HepG2 (cell line): ENCODE data around the gene ZNF883. TPM values are rescaled to one million over a fixed set of nuclear protein-coding genes. Genes with fewer than 3 reads are reported as not detected.

Experiments
- EED ChIP-seq: sonication (generic); formaldehyde crosslinking; IDR thresholded peaks from 2 replicates; pipeline ENCODE4 v1.5.0; 2020; ENCODE audit warnings: mild to moderate bottlenecking, missing genetic modification reagents
- FOXP1 ChIP-seq, 2 experiments: fragments of 450-650 bp in 1 of 2; IDR thresholded peaks; 2 replicates each; pipeline ENCODE4 v1.6.1; 2017 to 2018; ENCODE audit warnings: antibody characterized with exemption in 1 of 2
- POLR2AphosphoS5 ChIP-seq: IDR thresholded peaks from 2 replicates; pipeline ENCODE4 v1.6.1; 2012; ENCODE audit warnings: low read depth, low read length
- SIX1 ChIP-seq: sonication (generic); formaldehyde crosslinking; IDR thresholded peaks from 2 replicates; pipeline ENCODE4 v1.4.0; 2020; ENCODE audit warnings: missing genetic modification reagents, borderline replicate concordance
- TCF12 ChIP-seq, 2 experiments: fragments of 450-650 bp in 1 of 2; sonication (generic) in 1 of 2; formaldehyde crosslinking in 1 of 2; IDR thresholded peaks; 2 replicates each; pipeline versions ENCODE4 v1.6.1 to v1.8.0; 2017 to 2022; ENCODE audit warnings: antibody characterized with exemption in 1 of 2, mild to moderate bottlenecking in 1 of 2, missing genetic modification reagents in 1 of 2, moderate library complexity in 1 of 2
- ZMYM4 ChIP-seq: sonication (generic); formaldehyde crosslinking; IDR thresholded peaks from 2 replicates; pipeline ENCODE4 v1.8.1; 2023; ENCODE audit warnings: mild to moderate bottlenecking, missing genetic modification reagents
- ZNF205 ChIP-seq: IDR thresholded peaks from 2 replicates; pipeline ENCODE4 v1.6.1; 2018; ENCODE audit warnings: missing biosample characterization, missing genetic modification reagents
- ZNF350 ChIP-seq: sonication (generic); formaldehyde crosslinking; IDR thresholded peaks from 2 replicates; pipeline ENCODE4 v1.4.0; 2020; ENCODE audit warnings: mild to moderate bottlenecking, low read depth, missing genetic modification reagents, borderline replicate concordance
- ZNF569 ChIP-seq: sonication (generic); formaldehyde crosslinking; IDR thresholded peaks from 2 replicates; pipeline ENCODE4 v1.5.0; 2020; ENCODE audit warnings: mild to moderate bottlenecking, missing genetic modification reagents, moderate library complexity, borderline replicate concordance
- polyA plus RNA-seq, 8 experiments: library from polyadenylated mRNA; depleted of rRNA in 3 of 8; stranded (reverse) in 7 of 8; unstranded in 1 of 8; fragments of >200 nt; fragmentation: Illumina TruSeq in 4 of 8; extraction: Trizol in 4 of 8; gene quantifications; 2 replicates each; pipeline versions ENCODE4 v1.2.1 to v1.2.3, GENCODE V29; 2011 to 2016; ENCODE audit warnings: low read depth in 4 of 8, missing spikeins in 1 of 8, mixed read lengths in 1 of 8; ENCODE audit not compliant: insufficient read depth in 1 of 8
- total RNA-seq, 5 experiments: library from RNA; depleted of rRNA; stranded (reverse); fragments of >200 nt; fragmentation: Illumina TruSeq; extraction: Trizol; gene quantifications; 2 replicates each; pipeline ENCODE4 v1.2.3, GENCODE V29; 2016; ENCODE audit warnings: low read depth in 1 of 5
- TF ChIP-seq, protein P1 (sequence below), 2 experiments: fragments of 450-650 bp in 1 of 2; sonication (generic) in 1 of 2; formaldehyde crosslinking in 1 of 2; IDR thresholded peaks; 2 replicates each; pipeline versions ENCODE4 v1.6.1 to v1.8.0; 2016 to 2022; ENCODE audit warnings: antibody characterized with exemption in 1 of 2, mild to moderate bottlenecking in 1 of 2, missing genetic modification reagents in 1 of 2
- TF ChIP-seq, protein P2 (sequence below): sonication (generic); formaldehyde crosslinking; IDR thresholded peaks from 2 replicates; pipeline ENCODE4 v1.9.0; 2021; ENCODE audit warnings: mild to moderate bottlenecking, missing genetic modification reagents

ZNF883 gene
- total and polyA plus RNA-seq, 2 of the 13 experiments (the other 11 are each of a cell fraction or from before 2014, with no cell fraction given) = 5.3 to 10.0 TPM

GRCh38 chr9:113056191-113057106, 44.5 kb upstream of the ZNF883 start, which contains the start of gene ZFP37 (continued):
- TF ChIP-seq, protein P1, sequence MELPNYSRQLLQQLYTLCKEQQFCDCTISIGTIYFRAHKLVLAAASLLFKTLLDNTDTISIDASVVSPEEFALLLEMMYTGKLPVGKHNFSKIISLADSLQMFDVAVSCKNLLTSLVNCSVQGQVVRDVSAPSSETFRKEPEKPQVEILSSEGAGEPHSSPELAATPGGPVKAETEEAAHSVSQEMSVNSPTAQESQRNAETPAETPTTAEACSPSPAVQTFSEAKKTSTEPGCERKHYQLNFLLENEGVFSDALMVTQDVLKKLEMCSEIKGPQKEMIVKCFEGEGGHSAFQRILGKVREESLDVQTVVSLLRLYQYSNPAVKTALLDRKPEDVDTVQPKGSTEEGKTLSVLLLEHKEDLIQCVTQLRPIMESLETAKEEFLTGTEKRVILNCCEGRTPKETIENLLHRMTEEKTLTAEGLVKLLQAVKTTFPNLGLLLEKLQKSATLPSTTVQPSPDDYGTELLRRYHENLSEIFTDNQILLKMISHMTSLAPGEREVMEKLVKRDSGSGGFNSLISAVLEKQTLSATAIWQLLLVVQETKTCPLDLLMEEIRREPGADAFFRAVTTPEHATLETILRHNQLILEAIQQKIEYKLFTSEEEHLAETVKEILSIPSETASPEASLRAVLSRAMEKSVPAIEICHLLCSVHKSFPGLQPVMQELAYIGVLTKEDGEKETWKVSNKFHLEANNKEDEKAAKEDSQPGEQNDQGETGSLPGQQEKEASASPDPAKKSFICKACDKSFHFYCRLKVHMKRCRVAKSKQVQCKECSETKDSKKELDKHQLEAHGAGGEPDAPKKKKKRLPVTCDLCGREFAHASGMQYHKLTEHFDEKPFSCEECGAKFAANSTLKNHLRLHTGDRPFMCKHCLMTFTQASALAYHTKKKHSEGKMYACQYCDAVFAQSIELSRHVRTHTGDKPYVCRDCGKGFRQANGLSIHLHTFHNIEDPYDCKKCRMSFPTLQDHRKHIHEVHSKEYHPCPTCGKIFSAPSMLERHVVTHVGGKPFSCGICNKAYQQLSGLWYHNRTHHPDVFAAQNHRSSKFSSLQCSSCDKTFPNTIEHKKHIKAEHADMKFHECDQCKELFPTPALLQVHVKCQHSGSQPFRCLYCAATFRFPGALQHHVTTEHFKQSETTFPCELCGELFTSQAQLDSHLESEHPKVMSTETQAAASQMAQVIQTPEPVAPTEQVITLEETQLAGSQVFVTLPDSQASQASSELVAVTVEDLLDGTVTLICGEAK (IDR thresholded peaks at IDR 0.05) = no peak
- TF ChIP-seq, protein P1 (CRISPR knock-in tag; IDR thresholded peaks at IDR 0.05) = peak; percentile 82
- TF ChIP-seq SIX1 (CRISPR knock-in tag) (no peak), FOXP1 (IDR thresholded peaks at IDR 0.05) (no peak), FOXP1 (CRISPR knock-in tag; IDR thresholded peaks at IDR 0.05) (no peak), POLR2AphosphoS5 (peak; percentile 74), TCF12 (IDR thresholded peaks at IDR 0.05) (no peak), TCF12 (CRISPR knock-in tag; IDR thresholded peaks at IDR 0.05) (no peak), ZNF205 (CRISPR knock-in tag) (no peak), ZMYM4 (peak; percentile 87; the same call in 1 of the 2 replicates), ZNF350 (peak; percentile 92; the same call in 1 of the 2 replicates), ZNF569 (CRISPR knock-in tag) (no peak), EED (CRISPR knock-in tag) (peak; percentile 77; the same call in 1 of the 2 replicates)
- TF ChIP-seq, protein P2, sequence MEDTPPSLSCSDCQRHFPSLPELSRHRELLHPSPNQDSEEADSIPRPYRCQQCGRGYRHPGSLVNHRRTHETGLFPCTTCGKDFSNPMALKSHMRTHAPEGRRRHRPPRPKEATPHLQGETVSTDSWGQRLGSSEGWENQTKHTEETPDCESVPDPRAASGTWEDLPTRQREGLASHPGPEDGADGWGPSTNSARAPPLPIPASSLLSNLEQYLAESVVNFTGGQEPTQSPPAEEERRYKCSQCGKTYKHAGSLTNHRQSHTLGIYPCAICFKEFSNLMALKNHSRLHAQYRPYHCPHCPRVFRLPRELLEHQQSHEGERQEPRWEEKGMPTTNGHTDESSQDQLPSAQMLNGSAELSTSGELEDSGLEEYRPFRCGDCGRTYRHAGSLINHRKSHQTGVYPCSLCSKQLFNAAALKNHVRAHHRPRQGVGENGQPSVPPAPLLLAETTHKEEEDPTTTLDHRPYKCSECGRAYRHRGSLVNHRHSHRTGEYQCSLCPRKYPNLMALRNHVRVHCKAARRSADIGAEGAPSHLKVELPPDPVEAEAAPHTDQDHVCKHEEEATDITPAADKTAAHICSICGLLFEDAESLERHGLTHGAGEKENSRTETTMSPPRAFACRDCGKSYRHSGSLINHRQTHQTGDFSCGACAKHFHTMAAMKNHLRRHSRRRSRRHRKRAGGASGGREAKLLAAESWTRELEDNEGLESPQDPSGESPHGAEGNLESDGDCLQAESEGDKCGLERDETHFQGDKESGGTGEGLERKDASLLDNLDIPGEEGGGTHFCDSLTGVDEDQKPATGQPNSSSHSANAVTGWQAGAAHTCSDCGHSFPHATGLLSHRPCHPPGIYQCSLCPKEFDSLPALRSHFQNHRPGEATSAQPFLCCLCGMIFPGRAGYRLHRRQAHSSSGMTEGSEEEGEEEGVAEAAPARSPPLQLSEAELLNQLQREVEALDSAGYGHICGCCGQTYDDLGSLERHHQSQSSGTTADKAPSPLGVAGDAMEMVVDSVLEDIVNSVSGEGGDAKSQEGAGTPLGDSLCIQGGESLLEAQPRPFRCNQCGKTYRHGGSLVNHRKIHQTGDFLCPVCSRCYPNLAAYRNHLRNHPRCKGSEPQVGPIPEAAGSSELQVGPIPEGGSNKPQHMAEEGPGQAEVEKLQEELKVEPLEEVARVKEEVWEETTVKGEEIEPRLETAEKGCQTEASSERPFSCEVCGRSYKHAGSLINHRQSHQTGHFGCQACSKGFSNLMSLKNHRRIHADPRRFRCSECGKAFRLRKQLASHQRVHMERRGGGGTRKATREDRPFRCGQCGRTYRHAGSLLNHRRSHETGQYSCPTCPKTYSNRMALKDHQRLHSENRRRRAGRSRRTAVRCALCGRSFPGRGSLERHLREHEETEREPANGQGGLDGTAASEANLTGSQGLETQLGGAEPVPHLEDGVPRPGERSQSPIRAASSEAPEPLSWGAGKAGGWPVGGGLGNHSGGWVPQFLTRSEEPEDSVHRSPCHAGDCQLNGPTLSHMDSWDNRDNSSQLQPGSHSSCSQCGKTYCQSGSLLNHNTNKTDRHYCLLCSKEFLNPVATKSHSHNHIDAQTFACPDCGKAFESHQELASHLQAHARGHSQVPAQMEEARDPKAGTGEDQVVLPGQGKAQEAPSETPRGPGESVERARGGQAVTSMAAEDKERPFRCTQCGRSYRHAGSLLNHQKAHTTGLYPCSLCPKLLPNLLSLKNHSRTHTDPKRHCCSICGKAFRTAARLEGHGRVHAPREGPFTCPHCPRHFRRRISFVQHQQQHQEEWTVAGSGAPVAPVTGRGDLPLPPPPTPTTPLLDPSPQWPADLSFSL = no peak
